Effector memory CD4-positive, alpha-beta T cell (primary cell): ENCODE data around the gene CACNA2D3.

Experiments used
- DNase-seq, 3 donors: peaks; one replicate each; pipeline ENCODE4 v3.0.0-alpha.2; 2020
- H3K27ac ChIP-seq: 2 replicates; pipeline ENCODE4 v1.7.0; 2013; ENCODE audit warnings: mild to moderate bottlenecking, low read length, moderate library complexity; ENCODE audit not compliant: insufficient read depth, poor library complexity, severe bottlenecking
- H3K27me3 ChIP-seq: replicated peaks from 2 replicates; pipeline ENCODE4 v1.7.0; 2013; ENCODE audit warnings: mild to moderate bottlenecking, low read length; ENCODE audit not compliant: insufficient read depth, control insufficient read depth, poor library complexity, severe bottlenecking
- H3K36me3 ChIP-seq: 2 replicates; pipeline ENCODE4 v1.7.0; 2013; ENCODE audit warnings: mild to moderate bottlenecking, low read length, moderate library complexity; ENCODE audit not compliant: control insufficient read depth, insufficient read depth
- H3K4me1 ChIP-seq: 2 replicates; pipeline ENCODE4 v1.7.0; 2013; ENCODE audit warnings: low read length, mild to moderate bottlenecking; ENCODE audit not compliant: control insufficient read depth, insufficient read depth, poor library complexity, severe bottlenecking
- H3K4me3 ChIP-seq: 2 replicates; pipeline ENCODE4 v1.7.0; 2013; ENCODE audit warnings: low read length, low read depth, mild to moderate bottlenecking; ENCODE audit not compliant: insufficient read depth, poor library complexity, severe bottlenecking
- H3K9me3 ChIP-seq: 2 replicates; pipeline ENCODE4 v1.7.0; 2013; ENCODE audit warnings: mild to moderate bottlenecking, low read length, moderate library complexity; ENCODE audit not compliant: control insufficient read depth

CACNA2D3 gene

DNA sequence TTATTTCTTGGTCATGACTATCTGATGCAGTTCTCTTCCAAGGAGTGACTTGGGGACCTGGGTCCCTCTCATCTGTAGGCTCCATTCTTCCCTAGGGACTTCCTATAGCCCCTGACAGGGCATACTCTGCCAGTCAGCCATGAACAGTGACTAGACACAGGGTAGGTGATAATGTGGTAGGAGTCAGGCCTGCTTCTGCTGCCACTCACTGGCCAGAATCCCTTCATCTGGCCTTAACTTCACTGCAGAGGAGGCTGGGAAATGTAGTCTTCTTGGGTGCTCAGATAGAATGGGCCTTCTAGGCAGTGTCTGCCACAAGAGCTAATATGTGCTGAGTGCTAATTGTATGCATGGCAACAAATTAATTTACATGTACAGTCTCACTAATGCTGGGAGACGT is 84.5 kb downstream of the CACNA2D3 start:
- Histone ChIP-seq H3K27me3 (no peaks in the 10 kb centered on the region), H3K4me3 (no peak overlapping the region), H3K4me1 (no peaks in the 10 kb centered on the region)

DNA sequence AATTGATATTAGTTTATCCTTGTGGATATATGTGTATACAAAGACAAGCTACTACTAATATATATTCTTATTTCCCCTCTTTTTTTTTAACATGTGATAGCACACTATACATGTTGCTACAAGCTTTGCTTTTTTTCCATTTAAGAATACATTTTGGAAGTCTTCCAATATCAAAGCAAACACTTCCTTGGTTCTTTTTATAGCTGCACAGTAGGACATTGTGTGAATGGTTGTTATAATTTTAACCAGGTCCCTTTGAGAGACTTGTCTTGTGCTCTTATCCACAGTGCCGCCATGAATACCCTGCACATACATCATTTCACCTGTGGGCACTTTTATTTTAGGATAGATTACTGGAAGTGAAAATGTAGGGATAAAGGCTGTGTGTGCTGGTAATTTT is 88.7 kb downstream of the CACNA2D3 start:
- H3K27ac ChIP-seq: no peak overlapping the region
- no peaks in the 10 kb centered on the region for H3K4me1 ChIP-seq
- no peak for DNase-seq
- H3K9me3 ChIP-seq: no peaks in the 10 kb centered on the region
- no peak overlapping the region for H3K4me3 ChIP-seq
- no peaks in the 10 kb centered on the region for H3K27me3 ChIP-seq
- no peaks in the 10 kb centered on the region for H3K36me3 ChIP-seq

More for the DNA sequence above, 84.5 kb downstream of the CACNA2D3 start:
- DNase-seq: no peak
- Histone ChIP-seq H3K27ac (no peak overlapping the region), H3K36me3 (no peaks in the 10 kb centered on the region), H3K9me3 (no peaks in the 10 kb centered on the region)

- Histone ChIP-seq H3K27me3 (no peaks in the 10 kb centered on the region), H3K4me3 (no peak overlapping the region), H3K36me3 (no peaks in the 10 kb centered on the region), H3K27ac (no peak overlapping the region), H3K4me1 (no peaks in the 10 kb centered on the region), H3K9me3 (no peaks in the 10 kb centered on the region)
- DNase-seq: no peak
These were observed 90.4 kb downstream of the CACNA2D3 start for GRCh38 chr3:54212723-54213122.

DNA sequence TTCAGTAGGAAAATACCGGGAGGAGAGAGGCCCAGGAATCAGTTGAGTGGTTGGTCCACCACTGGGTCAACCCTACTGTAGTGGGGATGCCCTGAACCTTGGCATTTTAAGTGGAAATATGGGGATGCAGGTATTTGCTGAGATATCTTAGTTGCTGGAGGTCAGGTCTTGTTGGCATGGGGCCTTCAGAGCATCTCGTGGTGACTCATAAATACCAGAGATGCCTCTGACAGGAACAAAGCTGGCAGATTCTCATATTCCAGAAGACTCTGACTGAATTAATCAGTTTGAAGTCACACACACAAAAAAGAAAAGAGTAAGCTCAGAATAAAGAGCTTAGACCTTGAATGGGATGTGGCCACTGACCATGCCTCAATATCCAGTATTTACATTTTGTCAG is 91.6 kb downstream of the CACNA2D3 start:
- no peaks in the 10 kb centered on the region for H3K36me3 ChIP-seq
- DNase-seq: no peak
- no peaks in the 10 kb centered on the region for H3K27me3 ChIP-seq
- no peak overlapping the region for H3K4me3 ChIP-seq
- no peak overlapping the region for H3K27ac ChIP-seq
- no peaks in the 10 kb centered on the region for H3K9me3 ChIP-seq
- H3K4me1 ChIP-seq: no peaks in the 10 kb centered on the region

- Histone ChIP-seq H3K27ac (no peak overlapping the region), H3K4me3 (no peak overlapping the region), H3K36me3 (no peaks in the 10 kb centered on the region), H3K27me3 (no peaks in the 10 kb centered on the region), H3K9me3 (no peaks in the 10 kb centered on the region), H3K4me1 (no peaks in the 10 kb centered on the region)
- DNase-seq: no peak
These were observed 92.5 kb downstream of the CACNA2D3 start for GRCh38 chr3:54214845-54215244.

DNA sequence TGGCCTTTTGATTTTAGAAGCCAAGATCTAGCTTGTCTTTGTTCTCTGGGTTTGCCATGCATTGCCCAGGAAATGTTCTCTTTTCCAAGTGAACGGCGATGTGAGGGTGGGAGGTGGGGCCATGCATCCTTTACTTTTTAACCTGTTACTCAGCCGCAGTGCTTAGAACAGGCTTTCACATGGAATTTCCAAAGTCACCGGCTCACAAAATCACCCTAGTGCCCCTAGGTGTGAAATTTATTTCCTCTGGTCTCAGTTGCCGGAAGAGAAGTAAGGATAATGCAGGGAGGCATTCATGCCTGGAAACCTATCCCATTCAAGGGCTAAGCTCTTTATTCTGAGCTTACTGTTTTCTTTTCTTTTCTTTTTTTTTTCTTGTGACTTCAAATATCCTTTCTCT is 93.2 kb downstream of the CACNA2D3 start:
- no peaks in the 10 kb centered on the region for H3K27me3 ChIP-seq
- no peak for DNase-seq
- no peaks in the 10 kb centered on the region for H3K4me1 ChIP-seq
- no peaks in the 10 kb centered on the region for H3K36me3 ChIP-seq
- H3K27ac ChIP-seq: no peak overlapping the region
- no peaks in the 10 kb centered on the region for H3K9me3 ChIP-seq
- no peak overlapping the region for H3K4me3 ChIP-seq

DNA sequence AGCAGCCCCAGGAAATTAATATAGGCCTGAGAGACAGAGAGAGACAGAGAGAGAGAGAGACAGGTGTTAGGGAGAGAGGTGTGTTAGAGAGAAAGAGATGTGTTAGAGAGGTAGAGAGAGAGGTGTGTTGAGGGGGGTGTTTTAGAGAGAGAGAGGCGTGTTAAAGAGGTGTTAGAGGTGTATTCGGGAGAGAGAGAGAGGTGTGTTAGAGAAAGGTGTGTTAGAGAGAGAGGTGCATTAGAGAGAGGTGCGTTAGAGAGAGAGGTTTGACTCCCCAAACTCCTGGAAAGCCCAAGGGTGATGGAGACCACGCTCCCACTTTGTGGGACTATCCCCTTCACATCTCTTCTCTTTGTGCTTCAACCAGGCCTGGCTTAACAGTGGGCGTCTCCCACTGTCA is 95.5 kb downstream of the CACNA2D3 start:
- Histone ChIP-seq H3K4me1 (no peaks in the 10 kb centered on the region), H3K27me3 (no peaks in the 10 kb centered on the region), H3K36me3 (no peaks in the 10 kb centered on the region), H3K27ac (no peak overlapping the region), H3K4me3 (no peak overlapping the region), H3K9me3 (no peaks in the 10 kb centered on the region)
- no peak for DNase-seq

- Histone ChIP-seq H3K4me1 (no peaks in the 10 kb centered on the region), H3K36me3 (no peaks in the 10 kb centered on the region)
- DNase-seq: no peak
These were observed 100.0 kb downstream of the CACNA2D3 start for GRCh38 chr3:54222316-54222715.

DNA sequence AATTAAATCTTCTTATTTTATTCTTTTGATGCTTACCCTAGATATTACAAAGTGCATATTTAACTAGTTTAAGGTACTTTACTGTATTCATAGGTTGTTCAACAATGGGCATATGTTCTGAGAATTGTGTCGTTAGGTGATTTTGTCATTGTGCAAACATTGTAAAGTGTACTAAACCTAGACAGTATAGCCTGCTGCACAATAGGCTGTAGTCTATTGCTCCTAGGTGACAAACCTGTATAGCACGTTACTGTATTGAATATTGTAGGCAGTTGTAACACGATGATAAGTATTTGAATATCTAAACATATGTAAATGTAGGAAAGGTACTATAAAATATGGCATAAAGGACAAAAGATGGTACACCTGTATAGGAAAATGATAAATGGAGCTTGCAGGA is 100.7 kb downstream of the CACNA2D3 start:
- no peaks in the 10 kb centered on the region for H3K4me1 ChIP-seq
- no peaks in the 10 kb centered on the region for H3K27me3 ChIP-seq
- no peak overlapping the region for H3K4me3 ChIP-seq
- H3K9me3 ChIP-seq: no peaks in the 10 kb centered on the region
- DNase-seq: no peak
- no peak overlapping the region for H3K27ac ChIP-seq
- H3K36me3 ChIP-seq: no peaks in the 10 kb centered on the region

More at GRCh38 chr3:54222316-54222715, 100.0 kb downstream of the CACNA2D3 start:
- H3K4me3 ChIP-seq: no peak overlapping the region
- H3K27me3 ChIP-seq: no peaks in the 10 kb centered on the region
- H3K9me3 ChIP-seq: no peaks in the 10 kb centered on the region
- H3K27ac ChIP-seq: no peak overlapping the region

DNA sequence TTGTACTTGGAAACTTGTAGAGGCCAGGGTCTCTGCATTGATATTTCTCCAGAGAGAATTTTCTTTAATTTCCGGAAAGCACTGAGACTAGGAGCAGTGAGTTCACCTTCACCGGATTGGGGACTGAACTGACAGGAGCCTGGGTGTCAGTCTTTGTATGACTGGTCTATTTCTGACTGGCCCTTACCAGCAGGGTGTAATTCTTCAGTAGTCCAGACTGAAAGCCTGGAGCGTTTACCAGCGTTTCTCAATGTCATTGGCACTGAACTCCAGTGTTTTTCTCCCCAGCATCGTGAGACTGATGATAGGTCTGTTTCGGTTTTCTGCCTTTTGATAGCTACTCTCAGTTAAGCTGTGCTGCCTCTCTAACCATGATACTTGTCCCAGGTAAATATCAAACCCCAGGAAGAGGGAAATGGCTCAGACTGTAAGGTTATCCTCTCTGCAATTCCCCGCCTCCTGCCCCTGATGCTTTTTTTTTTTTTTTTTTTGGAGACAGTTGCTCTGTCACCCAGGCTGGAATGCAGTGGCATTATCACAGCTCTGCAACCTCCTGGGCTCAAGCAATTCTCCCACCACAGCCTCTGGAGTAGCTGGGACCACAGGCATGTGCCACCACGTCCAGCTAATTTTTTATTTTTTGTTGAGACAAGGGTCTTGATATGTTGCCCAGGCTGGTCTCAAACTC is 103.6 kb downstream of the CACNA2D3 start:
- Histone ChIP-seq H3K27ac (no peak overlapping the region), H3K9me3 (no peaks in the 10 kb centered on the region), H3K4me1 (no peaks in the 10 kb centered on the region), H3K4me3 (no peak overlapping the region), H3K27me3 (no peaks in the 10 kb centered on the region), H3K36me3 (no peaks in the 10 kb centered on the region)
- DNase-seq: no peak
